Activated CD4-positive, alpha-beta T cell treated with anti-CD3 and anti-CD28 coated beads for 4 hours (primary cell): Measurements from ENCODE around the gene FYCO1.
A peak's percentile ranks its signal among the peaks of the same experiment; 100 is the strongest.

ENCODE experiments used
- DNase-seq, 2 donors: peaks; one replicate each; pipeline ENCODE4 v3.0.0-alpha.2; 2020

Gene FYCO1

DNA sequence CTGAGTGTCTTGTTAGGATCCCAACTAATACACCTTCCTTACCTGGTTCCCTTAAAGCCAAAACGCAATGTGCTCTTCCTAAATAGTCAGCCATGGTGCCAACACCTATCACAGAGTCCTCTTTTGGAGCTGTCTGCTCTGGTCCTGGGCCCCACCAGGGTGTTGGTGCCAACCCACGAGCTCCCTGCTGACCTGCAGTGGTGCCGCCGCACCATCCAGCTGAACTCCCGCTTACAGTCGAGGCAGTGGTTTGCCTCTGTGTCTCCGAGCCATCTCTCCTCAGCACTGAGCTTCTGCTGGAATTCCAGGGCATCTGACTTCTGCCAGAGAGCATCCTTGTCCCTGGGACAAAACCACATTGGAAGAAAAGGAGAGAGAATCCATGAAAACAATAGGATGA, 36.4 kb downstream of the FYCO1 start:
- no peak for DNase-seq

GRCh38 chr3:45958321-45958791, 37.3 kb downstream of the FYCO1 start:
- no peak for DNase-seq

- DNase-seq = no peak
These were observed 38.0 kb downstream of the FYCO1 start for GRCh38 chr3:45957586-45957985.

DNA sequence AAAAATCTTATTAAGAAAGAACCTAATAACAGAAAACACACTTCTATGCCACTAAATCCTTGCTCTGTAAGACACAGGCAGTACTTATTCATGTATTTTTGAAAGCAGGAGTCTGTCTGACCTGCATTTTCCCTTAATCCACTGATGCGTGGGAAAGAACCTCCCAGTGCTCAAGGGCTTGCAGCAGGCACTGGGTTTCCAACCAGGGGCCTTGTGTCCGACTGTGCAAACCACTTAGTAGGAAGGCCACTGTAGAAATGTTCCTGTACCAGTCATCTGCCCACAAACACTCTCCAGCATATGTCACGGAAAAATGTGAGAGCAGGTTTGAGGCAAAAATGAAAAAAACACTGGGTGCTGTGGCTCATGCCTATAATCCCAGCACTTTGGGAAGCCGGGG, 39.9 kb downstream of the FYCO1 start:
- no peak for DNase-seq

DNA sequence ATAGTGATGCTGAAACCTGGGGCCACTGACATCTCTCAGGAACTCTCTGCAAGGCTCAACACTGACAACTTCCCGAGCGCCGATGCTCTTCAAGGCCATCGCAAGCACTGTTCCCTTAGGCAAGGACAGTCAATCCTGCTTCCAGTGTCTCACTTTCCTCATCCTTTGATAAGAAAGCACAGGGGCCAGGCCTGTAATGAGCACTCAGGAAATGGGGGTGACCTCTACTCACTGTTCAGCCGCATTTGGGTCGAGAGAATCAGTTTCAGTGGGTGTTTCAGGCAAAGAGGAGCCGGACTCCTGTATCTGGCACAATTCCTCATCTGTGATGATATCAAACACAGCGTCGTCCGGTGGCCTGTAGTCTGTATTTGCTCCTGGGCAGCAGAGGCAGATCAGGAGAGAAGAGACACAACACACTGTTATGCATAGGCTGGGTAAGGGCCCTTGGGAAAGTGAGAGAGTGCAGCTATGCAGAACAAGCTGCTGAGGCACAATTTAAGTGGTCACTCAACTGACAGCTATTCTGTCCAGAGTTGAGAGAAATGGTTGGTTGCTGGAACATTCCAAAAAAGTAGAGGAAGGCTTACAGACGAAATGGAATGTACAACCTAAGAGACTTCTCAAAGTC, 40.5 kb downstream of the FYCO1 start:
- no peak for DNase-seq

DNA sequence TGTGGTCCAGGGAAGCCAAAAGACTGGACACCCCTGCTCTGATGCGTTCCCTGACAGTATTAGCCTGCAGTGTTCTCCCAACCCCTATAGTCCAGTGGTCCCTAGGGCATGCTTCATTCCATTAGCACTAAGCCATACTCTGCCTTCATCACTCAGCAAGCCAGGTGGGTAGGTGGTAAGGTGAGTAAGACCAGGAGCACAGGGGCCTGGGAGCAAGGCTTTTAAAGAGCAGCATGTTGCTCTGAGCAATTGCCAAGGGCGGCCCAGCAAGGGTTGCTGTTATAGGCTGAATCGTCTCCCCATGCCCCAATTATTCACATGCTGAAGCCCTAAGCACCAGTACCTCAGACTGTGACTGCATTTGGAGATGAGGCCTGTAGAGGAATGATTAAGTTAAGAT, 41.3 kb downstream of the FYCO1 start:
- no peak for DNase-seq

- no peak for DNase-seq
These were observed 42.1 kb downstream of the FYCO1 start for GRCh38 chr3:45953536-45953935.

- DNase-seq = no peak
These were observed 43.2 kb downstream of the FYCO1 start for GRCh38 chr3:45952456-45952855.

GRCh38 chr3:45951946-45952345, 43.7 kb downstream of the FYCO1 start:
- no peak for DNase-seq

- DNase-seq = peak; percentile 28 to 49
These were observed 44.7 kb downstream of the FYCO1 start for GRCh38 chr3:45950686-45951600.

DNA sequence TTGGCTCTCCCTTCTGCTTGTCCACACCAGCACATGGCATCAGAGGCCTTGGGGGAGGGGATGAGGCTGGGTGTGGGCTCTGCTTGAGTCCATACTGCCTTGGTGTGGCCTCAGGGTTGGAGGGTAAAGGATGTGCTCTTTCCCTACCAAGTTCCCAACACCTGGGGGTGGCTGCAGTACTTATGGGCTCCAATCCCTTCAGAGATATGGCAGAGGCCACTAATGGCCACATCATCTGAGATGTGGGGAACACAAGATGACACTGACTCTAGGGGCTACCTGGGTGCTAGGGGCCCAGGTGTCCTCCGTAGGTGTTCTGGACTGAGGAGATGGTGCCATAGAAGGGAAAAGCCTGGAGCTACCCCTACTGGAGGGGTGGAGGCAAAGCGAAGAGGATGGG, 45.5 kb downstream of the FYCO1 start:
- no peak for DNase-seq

GRCh38 chr3:45949432-45949831, 46.2 kb downstream of the FYCO1 start:
- no peak for DNase-seq

GRCh38 chr3:45948881-45949280, 46.7 kb downstream of the FYCO1 start:
- DNase-seq = no peak

- no peak for DNase-seq
These were observed 47.3 kb downstream of the FYCO1 start for GRCh38 chr3:45948311-45948781.

GRCh38 chr3:45947361-45947760, 48.3 kb downstream of the FYCO1 start:
- DNase-seq = no peak

DNA sequence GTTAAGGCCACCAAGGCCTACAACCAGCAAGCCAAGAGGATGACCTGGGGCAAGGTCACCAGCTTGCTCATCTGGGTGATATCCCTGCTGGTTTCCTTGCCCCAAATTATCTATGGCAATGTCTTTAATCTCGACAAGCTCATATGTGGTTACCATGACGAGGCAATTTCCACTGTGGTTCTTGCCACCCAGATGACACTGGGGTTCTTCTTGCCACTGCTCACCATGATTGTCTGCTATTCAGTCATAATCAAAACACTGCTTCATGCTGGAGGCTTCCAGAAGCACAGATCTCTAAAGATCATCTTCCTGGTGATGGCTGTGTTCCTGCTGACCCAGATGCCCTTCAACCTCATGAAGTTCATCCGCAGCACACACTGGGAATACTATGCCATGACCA, 48.7 kb downstream of the FYCO1 start:
- no peak for DNase-seq

DNA sequence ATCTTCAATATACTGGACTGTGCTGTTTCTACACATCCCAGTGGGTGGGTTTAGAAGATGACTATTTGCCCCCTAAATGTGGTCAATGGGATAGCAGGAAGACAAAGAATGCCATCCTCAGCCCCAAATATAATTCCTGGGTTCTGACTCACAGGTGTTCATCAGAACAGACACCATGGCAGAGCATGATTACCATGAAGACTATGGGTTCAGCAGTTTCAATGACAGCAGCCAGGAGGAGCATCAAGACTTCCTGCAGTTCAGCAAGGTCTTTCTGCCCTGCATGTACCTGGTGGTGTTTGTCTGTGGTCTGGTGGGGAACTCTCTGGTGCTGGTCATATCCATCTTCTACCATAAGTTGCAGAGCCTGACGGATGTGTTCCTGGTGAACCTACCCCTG, 49.3 kb downstream of the FYCO1 start:
- no peak for DNase-seq

- no peak for DNase-seq
These were observed 50.6 kb downstream of the FYCO1 start for GRCh38 chr3:45944830-45945620.

GRCh38 chr3:45943207-45943846, 52.3 kb downstream of the FYCO1 start, which contains the start of gene CXCR6:
CXCR6 (plus strand) TSS chr3:45943464; CDS start chr3:45946482, 3,018 bp downstream.
- DNase-seq = peak; percentile 55 to 60

DNA sequence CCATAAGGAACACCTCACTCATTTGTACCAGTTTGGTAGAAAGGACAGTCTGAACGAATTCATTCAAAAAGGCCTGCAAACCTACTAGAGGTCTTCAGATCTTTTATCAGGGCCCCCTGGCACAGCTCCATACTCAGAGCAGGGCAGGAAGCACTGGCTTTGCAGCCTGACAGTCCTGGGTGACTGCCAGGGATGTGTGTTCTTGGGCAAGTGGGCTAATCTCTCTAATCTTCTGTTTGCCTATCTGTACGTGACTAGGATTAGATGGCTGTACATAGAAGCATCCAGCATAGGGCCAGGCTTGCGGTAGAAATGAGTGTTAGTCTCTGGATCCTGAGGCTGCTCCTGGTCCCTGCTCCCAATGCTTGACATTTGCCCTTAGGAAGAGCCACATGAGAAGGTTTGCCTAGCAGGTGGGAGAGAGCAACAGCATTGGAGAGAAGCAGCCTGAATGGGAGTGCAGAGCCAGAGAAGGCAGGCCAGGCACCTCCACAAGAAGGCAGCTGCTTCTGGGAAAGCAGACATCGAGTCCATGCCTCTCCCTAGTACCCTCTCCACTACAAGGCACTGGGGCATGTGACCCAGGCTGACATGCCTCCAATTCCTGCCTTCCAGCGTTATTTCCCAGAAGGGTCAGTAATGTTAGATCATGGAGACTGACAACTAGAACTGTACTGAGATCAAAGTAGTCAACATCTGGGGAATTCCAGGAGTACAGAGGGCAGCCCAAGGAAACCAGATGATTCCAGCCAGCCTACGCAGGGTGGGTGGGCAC, 53.4 kb downstream of the FYCO1 start:
- no peak for DNase-seq

DNA sequence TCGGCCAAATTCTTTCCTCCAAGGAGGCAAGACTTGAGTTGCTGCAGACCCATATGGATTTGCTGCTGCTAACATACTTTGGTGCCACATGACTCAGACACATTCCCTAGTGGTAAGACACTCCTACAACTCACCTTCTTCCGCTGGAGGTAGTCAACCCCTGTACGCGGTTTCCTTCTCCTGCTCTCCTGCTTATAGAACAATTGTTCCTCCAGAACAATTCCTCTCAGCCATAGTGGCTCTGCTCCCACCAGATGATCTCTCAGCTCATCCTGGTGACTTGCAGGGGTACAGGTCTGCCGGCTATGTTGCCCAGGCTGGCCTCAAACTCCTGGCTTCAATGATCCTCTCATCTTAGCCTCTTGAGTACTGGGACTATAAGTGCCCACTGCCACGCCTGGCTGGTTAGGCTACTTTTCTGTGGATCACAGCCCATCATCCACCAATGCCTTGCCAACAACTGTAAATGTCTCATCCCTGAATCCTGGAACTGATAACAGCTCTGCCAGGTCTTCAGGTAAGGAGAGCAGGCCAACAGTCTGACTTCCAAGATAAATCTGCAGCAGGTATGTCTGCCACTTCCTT, 54.8 kb downstream of the FYCO1 start:
- no peak for DNase-seq
